ACHN (cell line): ENCODE results near the gene DZIP1.
A peak's percentile ranks its signal among the peaks of the same experiment; 100 is the strongest.

Experiments used
- DNase-seq: peaks from one replicate; pipeline ENCODE4 v3.0.0-alpha.2; 2015
- in situ Hi-C: cut with HindIII; loops from 2 replicates; pipeline ENCODE4 v1.10.0; 2017; ENCODE audit warnings: low sequenced_read_pairs, low pct_ligation_motif_present, low pct_unique_long_range_greater_than_20kb

Gene DZIP1

GRCh38 chr13:95647321-95647720 lies 2.8 kb upstream of the DZIP1 start:
- in situ Hi-C loops: no loop called here
- no peak for DNase-seq

- in situ Hi-C loops: no loop called here
- no peak for DNase-seq
Observed at GRCh38 chr13:95643936-95644598, 439 bp downstream of the DZIP1 start.

GRCh38 chr13:95643571-95643935 lies 953 bp downstream of the DZIP1 start:
- in situ Hi-C loops: no loop called here
- no peak for DNase-seq

- in situ Hi-C loops: no loop called here
- DNase-seq: no peak
Observed at GRCh38 chr13:95642999-95643398, 1.5 kb downstream of the DZIP1 start.

- in situ Hi-C loops: no loop called here
- no peak for DNase-seq
Observed at GRCh38 chr13:95642028-95642621, 2.4 kb downstream of the DZIP1 start.

GRCh38 chr13:95641291-95642027 lies 3.0 kb downstream of the DZIP1 start:
- DNase-seq: no peak

GRCh38 chr13:95636853-95637252 lies 7.7 kb downstream of the DZIP1 start:
- in situ Hi-C loops: no loop called here
- no peak for DNase-seq

More at GRCh38 chr13:95641291-95642027, 3.0 kb downstream of the DZIP1 start:
- in situ Hi-C loops: no loop called here

- in situ Hi-C loops: no loop called here
- DNase-seq: no peak
Observed at GRCh38 chr13:95630593-95630992, 13.9 kb downstream of the DZIP1 start.

GRCh38 chr13:95629071-95629470 lies 15.4 kb downstream of the DZIP1 start:
- in situ Hi-C loops: no loop called here
- no peak for DNase-seq

GRCh38 chr13:95628488-95628887 lies 16.0 kb downstream of the DZIP1 start:
- DNase-seq: no peak
- in situ Hi-C loops: no loop called here

GRCh38 chr13:95627590-95627989 lies 16.9 kb downstream of the DZIP1 start:
- DNase-seq: no peak
- in situ Hi-C loops: no loop called here

GRCh38 chr13:95626768-95627167 lies 17.7 kb downstream of the DZIP1 start:
- in situ Hi-C loops: no loop called here
- no peak for DNase-seq

- peak; percentile 50 for DNase-seq
- in situ Hi-C loops: no loop called here
Observed at GRCh38 chr13:95624020-95624419, 20.5 kb downstream of the DZIP1 start.

- in situ Hi-C loops: no loop called here
- peak; percentile 33 for DNase-seq
Observed at GRCh38 chr13:95623141-95623540, 21.4 kb downstream of the DZIP1 start.

GRCh38 chr13:95620825-95621498 lies 23.5 kb downstream of the DZIP1 start:
- in situ Hi-C loops: no loop called here
- no peak for DNase-seq

GRCh38 chr13:95620030-95620824 lies 24.3 kb downstream of the DZIP1 start:
- no peak for DNase-seq
- in situ Hi-C loops: no loop called here

GRCh38 chr13:95615539-95615938 lies 29.0 kb downstream of the DZIP1 start:
- in situ Hi-C loops: no loop called here
- no peak for DNase-seq

GRCh38 chr13:95614641-95615245 lies 29.8 kb downstream of the DZIP1 start:
- DNase-seq: no peak
- in situ Hi-C loops: no loop called here
